PC-3 (cell line): Measurements from ENCODE around the gene MYL6. TPM values are rescaled to one million over a fixed set of nuclear protein-coding genes. Genes with fewer than 3 reads are reported as not detected.
A peak's percentile ranks its signal among the peaks of the same experiment; 100 is the strongest.

Experiments used
- ATAC-seq: fragments of 200-7000 bp; cut with Tn5 transposase; 2 replicates; pipeline ENCODE4 v1.9.1; 2020; ENCODE audit warnings: mild to moderate bottlenecking, moderate library complexity
- BruUV-seq: library from RNA; stranded (reverse); fragments of 400-500 nt; replicated peaks from 2 replicates; lab custom pipeline; 2021; lab: Mats Ljungman, UMichigan
- CTCF ChIA-PET: fragments of 300-600 bp; sonication (Branson Sonifier 250); formaldehyde crosslinking; loops from one replicate; lab custom pipeline; 2022; ENCODE audit warnings: antibody characterized with exemption; lab: Charles Lee
- POLR2A ChIA-PET: fragments of 300-600 bp; sonication (Branson Sonifier 250); formaldehyde crosslinking; loops from one replicate; lab custom pipeline; 2022; ENCODE audit warnings: antibody characterized with exemption; ENCODE audit not compliant: unreplicated experiment; lab: Charles Lee
- DNase-seq: peaks from one replicate; pipeline ENCODE4 v3.0.0-alpha.2; 2015
- H2AFZ ChIP-seq: fragments of 300-600 bp; sonication (generic); 2 replicates; pipeline ENCODE4 v1.6.0; 2016; ENCODE audit warnings: antibody characterized with exemption, low read length
- H3F3A ChIP-seq: fragments of 300-600 bp; sonication (generic); one replicate; pipeline ENCODE4 v1.6.0; 2017; ENCODE audit warnings: antibody characterized with exemption, low read length, control low read depth, mild to moderate bottlenecking; ENCODE audit not compliant: unreplicated experiment
- H3K27ac ChIP-seq: fragments of 300-600 bp; sonication (generic); 2 replicates; pipeline ENCODE4 v1.5.1; 2016; ENCODE audit warnings: mild to moderate bottlenecking, low read length
- H3K27me3 ChIP-seq: fragments of 300-600 bp; sonication (generic); 2 replicates; pipeline ENCODE4 v1.6.1; 2016; ENCODE audit warnings: low read length, mixed read lengths
- H3K36me3 ChIP-seq: fragments of 300-600 bp; sonication (generic); 2 replicates; pipeline ENCODE4 v1.6.1; 2016; ENCODE audit warnings: low read depth, mixed run types, low read length, mixed read lengths
- H3K4me1 ChIP-seq: fragments of 300-600 bp; sonication (generic); 2 replicates; pipeline ENCODE4 v1.5.1; 2016; ENCODE audit warnings: low read length; ENCODE audit not compliant: insufficient read depth
- H3K4me2 ChIP-seq: fragments of 300-600 bp; sonication (generic); 2 replicates; pipeline ENCODE4 v1.6.0; 2016; ENCODE audit warnings: low read length
- H3K4me3 ChIP-seq: fragments of 300-600 bp; sonication (generic); 2 replicates; pipeline ENCODE4 v1.5.1; 2016; ENCODE audit warnings: mild to moderate bottlenecking, low read length, mixed read lengths
- H3K79me2 ChIP-seq: fragments of 300-600 bp; sonication (generic); 2 replicates; pipeline ENCODE4 v1.6.1; 2017; ENCODE audit warnings: low read length, mixed read lengths
- H3K9ac ChIP-seq: fragments of 300-600 bp; sonication (generic); 2 replicates; pipeline ENCODE4 v1.6.0; 2016; ENCODE audit warnings: mild to moderate bottlenecking, low read length
- H3K9me2 ChIP-seq: fragments of 300-600 bp; sonication (generic); replicated peaks from 2 replicates; pipeline ENCODE4 v1.6.1; 2016; ENCODE audit warnings: mixed run types, low read length, mixed read lengths
- H3K9me3 ChIP-seq: fragments of 300-600 bp; sonication (generic); 2 replicates; pipeline ENCODE4 v1.6.1; 2016; ENCODE audit warnings: low read length, mixed read lengths
- H4K20me1 ChIP-seq: fragments of 300-600 bp; sonication (generic); 2 replicates; pipeline ENCODE4 v1.6.1; 2016; ENCODE audit warnings: low read length, mixed read lengths
- EZH2 ChIP-seq: fragments of 300-600 bp; sonication (generic); IDR thresholded peaks from one replicate; pipeline ENCODE4 v1.6.1; 2017; ENCODE audit warnings: antibody characterized with exemption, mild to moderate bottlenecking, low read length; ENCODE audit not compliant: unreplicated experiment
- EZH2phosphoT487 ChIP-seq: fragments of 300-600 bp; sonication (generic); IDR thresholded peaks from 2 replicates; pipeline ENCODE4 v1.6.1; 2018; ENCODE audit warnings: mild to moderate bottlenecking, antibody characterized with exemption, low read length, borderline replicate concordance
- intact Hi-C: fragments of 100-400 bp; cut with micrococcal nuclease; formaldehyde crosslinking; loops from 2 replicates; pipeline ENCODE4 v1.9.0; 2023
- total RNA-seq: library from RNA; depleted of rRNA; stranded (reverse); fragments of >200 nt; gene quantifications from 2 replicates; pipeline ENCODE4 v1.2.3, GENCODE V29; 2014
- TF ChIP-seq, protein P1 (sequence below): fragments of 300-600 bp; sonication (generic); conservative IDR thresholded peaks from 2 replicates; pipeline ENCODE4 v1.5.1; 2017; ENCODE audit warnings: antibody characterized with exemption, low read depth, mild to moderate bottlenecking, low read length

Gene MYL6
- total RNA-seq, 1 experiment from 2014 or later, result 1,385 TPM

DNA sequence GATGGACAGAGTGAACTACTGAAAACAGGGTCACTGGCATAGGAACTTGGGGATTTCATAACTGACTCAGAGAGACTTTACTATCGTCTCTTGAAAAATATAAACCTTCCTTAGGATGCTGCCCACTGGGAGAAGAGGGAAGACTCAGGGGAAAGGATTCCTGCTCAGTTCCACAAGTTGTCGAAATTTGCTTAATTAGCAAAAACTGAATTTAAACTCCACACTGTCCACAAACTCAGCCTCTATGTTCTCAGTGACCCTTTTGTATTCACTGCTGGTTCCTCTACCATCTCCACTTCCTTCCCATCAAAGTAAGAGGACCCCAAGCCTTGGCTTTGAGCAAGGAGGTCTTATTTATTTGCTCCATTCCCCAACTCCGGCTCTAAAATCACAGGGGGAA, 12.9 kb upstream of the MYL6 start:
- Histone ChIP-seq H3K27me3 (no peaks in the 10 kb centered on the region), H3K4me2 (no peak overlapping the region), H2AFZ (no peak overlapping the region), H3K9me2 (no peaks in the 10 kb centered on the region), H4K20me1 (no peaks in the 10 kb centered on the region), H3K9me3 (no peaks in the 10 kb centered on the region), H3K27ac (no peak overlapping the region), H3K4me3 (no peak overlapping the region), H3K9ac (no peak overlapping the region), H3F3A (no peaks in the 10 kb centered on the region), H3K36me3 (peaks cover 34% of the 10 kb centered on the region), H3K79me2 (no peaks in the 10 kb centered on the region), H3K4me1 (peaks cover 11% of the 10 kb centered on the region)
- ChIA-PET CTCF (no interaction called here), POLR2A (no interaction called here)
- BruUV-seq, result no TSS peak
- TF ChIP-seq, protein P1, sequence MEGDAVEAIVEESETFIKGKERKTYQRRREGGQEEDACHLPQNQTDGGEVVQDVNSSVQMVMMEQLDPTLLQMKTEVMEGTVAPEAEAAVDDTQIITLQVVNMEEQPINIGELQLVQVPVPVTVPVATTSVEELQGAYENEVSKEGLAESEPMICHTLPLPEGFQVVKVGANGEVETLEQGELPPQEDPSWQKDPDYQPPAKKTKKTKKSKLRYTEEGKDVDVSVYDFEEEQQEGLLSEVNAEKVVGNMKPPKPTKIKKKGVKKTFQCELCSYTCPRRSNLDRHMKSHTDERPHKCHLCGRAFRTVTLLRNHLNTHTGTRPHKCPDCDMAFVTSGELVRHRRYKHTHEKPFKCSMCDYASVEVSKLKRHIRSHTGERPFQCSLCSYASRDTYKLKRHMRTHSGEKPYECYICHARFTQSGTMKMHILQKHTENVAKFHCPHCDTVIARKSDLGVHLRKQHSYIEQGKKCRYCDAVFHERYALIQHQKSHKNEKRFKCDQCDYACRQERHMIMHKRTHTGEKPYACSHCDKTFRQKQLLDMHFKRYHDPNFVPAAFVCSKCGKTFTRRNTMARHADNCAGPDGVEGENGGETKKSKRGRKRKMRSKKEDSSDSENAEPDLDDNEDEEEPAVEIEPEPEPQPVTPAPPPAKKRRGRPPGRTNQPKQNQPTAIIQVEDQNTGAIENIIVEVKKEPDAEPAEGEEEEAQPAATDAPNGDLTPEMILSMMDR, result no peak
- no peak for TF ChIP-seq EZH2
- TF ChIP-seq EZH2phosphoT487, result no peak
- intact Hi-C loops, result no loop called here
- no peak for DNase-seq
- no peak for ATAC-seq

GRCh38 chr12:56146492-56147460, 11.4 kb upstream of the MYL6 start:
- TSS peak; percentile 13 for BruUV-seq
- no peaks in the 10 kb centered on the region for H3K9me2 ChIP-seq
- peak; percentile 50 for DNase-seq
- no peak overlapping the region for H3K27ac ChIP-seq
- ATAC-seq, result peak; percentile 63
- H3F3A ChIP-seq, result peaks cover 3% of the 10 kb centered on the region
- intact Hi-C loops, result no loop called here
- no peaks in the 10 kb centered on the region for H3K79me2 ChIP-seq
- peaks cover 30% of the 10 kb centered on the region for H3K36me3 ChIP-seq
- no peak for TF ChIP-seq EZH2phosphoT487
- TF ChIP-seq, protein P1, result no peak
- TF ChIP-seq EZH2, result no peak
- no peak overlapping the region for H3K4me3 ChIP-seq
- H3K9me3 ChIP-seq, result no peaks in the 10 kb centered on the region
- POLR2A ChIA-PET, result no interaction called here
- H4K20me1 ChIP-seq, result no peaks in the 10 kb centered on the region
- no peaks in the 10 kb centered on the region for H3K27me3 ChIP-seq
- peak overlapping the region; percentile 7; the same call in 1 of the 2 replicates for H3K4me2 ChIP-seq
- no peak overlapping the region for H3K9ac ChIP-seq
- H3K4me1 ChIP-seq, result peaks cover 20% of the 10 kb centered on the region
- no peak overlapping the region for H2AFZ ChIP-seq
- CTCF ChIA-PET, result no interaction called here

GRCh38 chr12:56150563-56150962, 7.6 kb upstream of the MYL6 start:
- Histone ChIP-seq H4K20me1 (no peaks in the 10 kb centered on the region), H3K9me3 (no peaks in the 10 kb centered on the region), H3K9me2 (no peaks in the 10 kb centered on the region), H3K4me1 (peaks cover 29% of the 10 kb centered on the region), H3F3A (peaks cover 3% of the 10 kb centered on the region), H3K27ac (no peak overlapping the region), H3K4me3 (no peak overlapping the region), H3K36me3 (no peaks in the 10 kb centered on the region; the same call in 1 of the 2 replicates), H3K9ac (no peak overlapping the region), H3K27me3 (no peaks in the 10 kb centered on the region), H2AFZ (no peak overlapping the region), H3K79me2 (peaks cover 12% of the 10 kb centered on the region), H3K4me2 (no peak overlapping the region)
- DNase-seq (peak; percentile 41), ATAC-seq (no peak)
- no TSS peak for BruUV-seq
- POLR2A ChIA-PET, result no interaction called here
- no peak for TF ChIP-seq EZH2phosphoT487
- TF ChIP-seq, protein P1, result no peak
- no peak for TF ChIP-seq EZH2
- CTCF ChIA-PET, result no interaction called here
- intact Hi-C loops, result no loop called here
